Hematopoietic multipotent progenitor cell treated with erythropoietin and hydrocortisone succinate and interleukin-3 and kit ligand, for 15 days (in vitro differentiated cells): ENCODE results near the gene BPTF.
"Not testable (repeated sequence)": the region's sequence is repeated elsewhere in the genome, so short reads cannot be mapped to it uniquely, and the experiment has no call there.

Source experiments
- DNase-seq: peaks from one replicate; pipeline ENCODE4 v3.0.0-alpha.2; 2015; ENCODE audit warnings: low spot score

BPTF gene

GRCh38 chr17:67824735-67825626 lies at the start of gene BPTF:
Gene BPTF, plus strand, starts transcription at chr17:67825503. Its CDS starts 222 bp downstream, at chr17:67825725.
- peak; percentile 95 for DNase-seq

- DNase-seq, result peak; percentile 72
Measured at GRCh38 chr17:67779098-67779672, 46.1 kb upstream of the BPTF start.

GRCh38 chr17:67784364-67785121 lies 40.8 kb upstream of the BPTF start:
- peak; percentile 96 for DNase-seq

- DNase-seq, result no peak
Measured at GRCh38 chr17:67785122-67785477, 40.2 kb upstream of the BPTF start.

GRCh38 chr17:67785504-67785903 lies 39.8 kb upstream of the BPTF start:
- DNase-seq, result no peak

DNA sequence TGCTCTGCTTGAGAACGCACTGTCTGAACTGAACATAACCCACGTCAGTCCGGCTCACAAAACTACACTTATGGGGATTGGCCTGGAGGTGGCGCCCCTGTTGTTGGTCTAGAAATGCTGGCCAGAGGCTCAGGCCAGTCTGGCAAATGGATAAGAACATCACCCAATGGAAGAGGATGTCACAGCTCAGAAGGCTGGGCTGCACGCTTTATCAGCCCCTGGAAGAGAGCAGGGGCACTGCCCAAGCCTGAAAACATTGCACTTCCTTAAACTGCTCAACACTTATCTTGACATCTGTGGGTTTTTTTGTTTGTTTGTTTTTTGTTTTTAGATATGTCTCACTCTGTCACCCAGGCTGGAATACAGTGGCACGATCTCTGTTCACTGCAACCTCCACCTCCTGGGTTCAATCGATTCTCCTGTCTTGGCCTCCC lies 24.8 kb upstream of the BPTF start:
- peak; percentile 89 for DNase-seq

DNA sequence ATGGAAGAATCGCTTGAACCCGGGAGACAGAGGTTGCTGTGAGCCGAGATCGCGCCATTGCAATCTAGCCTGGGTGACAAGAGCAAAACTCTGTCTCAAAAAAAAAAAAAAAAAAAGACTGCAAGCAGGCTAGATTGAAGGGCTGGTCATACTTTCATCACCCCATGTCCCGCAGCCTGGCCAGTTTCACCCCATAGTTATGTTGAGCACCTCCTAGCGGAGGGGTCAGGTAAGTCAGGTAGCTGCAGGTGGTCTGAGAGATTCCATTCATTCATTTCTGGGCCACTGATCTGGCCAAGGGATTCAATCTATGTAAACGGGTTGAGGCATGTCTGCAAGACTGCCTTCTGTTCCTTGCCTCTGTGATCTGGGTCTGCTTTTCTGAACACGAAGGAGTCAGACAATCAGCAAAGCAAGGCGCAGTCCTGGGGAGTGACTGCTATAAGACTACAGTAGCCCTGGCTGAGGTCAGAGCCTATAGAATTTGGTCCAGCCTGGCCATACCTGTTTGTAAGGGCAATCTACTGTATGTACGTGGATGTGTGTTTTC lies 23.6 kb upstream of the BPTF start:
- DNase-seq, result peak; percentile 50

- no peak for DNase-seq
Measured at GRCh38 chr17:67810464-67810863, 14.8 kb upstream of the BPTF start.

- DNase-seq, result not testable (repeated sequence)
Measured at GRCh38 chr17:67812380-67812779, 12.9 kb upstream of the BPTF start.

GRCh38 chr17:67813803-67814180 lies 11.5 kb upstream of the BPTF start:
- DNase-seq, result no peak

DNA sequence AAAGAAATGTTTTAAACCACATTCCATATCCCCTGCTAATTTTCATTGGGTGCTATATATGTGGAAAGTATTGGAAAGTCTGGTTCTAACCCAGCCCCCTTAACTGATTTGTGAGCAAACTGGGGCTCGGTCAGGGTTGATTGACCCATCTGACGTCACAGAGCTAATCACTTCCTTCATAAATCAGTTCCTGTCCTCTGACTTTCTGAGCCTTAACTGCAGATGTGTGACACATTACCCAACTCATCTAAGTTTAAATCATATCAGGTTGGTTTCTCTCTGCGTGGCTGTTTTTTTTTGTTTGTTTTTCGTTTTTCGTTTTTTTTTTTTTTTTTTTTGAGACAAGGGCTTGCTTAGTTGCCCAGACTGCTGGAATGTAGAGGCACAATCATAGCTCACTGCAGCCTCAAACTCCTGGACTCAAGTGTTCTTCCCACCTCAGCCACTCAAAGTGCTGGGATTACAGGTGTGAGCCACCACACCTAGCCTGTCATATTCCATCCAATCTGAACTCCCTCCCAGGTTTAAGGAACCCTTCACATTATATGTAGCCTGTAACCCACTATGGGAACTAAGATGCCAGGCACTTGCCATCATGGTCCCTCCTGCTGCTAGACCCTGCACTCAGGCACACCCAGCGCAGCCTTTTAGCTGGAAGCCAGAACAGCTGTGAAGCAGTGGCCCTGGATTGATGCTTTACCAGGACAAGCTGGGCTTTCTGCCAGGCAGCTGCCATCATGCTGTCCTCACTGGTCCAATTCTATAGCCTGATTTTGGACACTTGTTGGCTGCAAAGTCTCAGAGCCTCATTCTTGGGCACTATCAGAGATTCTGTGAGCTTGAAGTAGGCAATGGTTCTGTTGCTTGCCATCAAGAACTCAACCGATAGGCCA lies 6.9 kb upstream of the BPTF start:
- no peak for DNase-seq

DNA sequence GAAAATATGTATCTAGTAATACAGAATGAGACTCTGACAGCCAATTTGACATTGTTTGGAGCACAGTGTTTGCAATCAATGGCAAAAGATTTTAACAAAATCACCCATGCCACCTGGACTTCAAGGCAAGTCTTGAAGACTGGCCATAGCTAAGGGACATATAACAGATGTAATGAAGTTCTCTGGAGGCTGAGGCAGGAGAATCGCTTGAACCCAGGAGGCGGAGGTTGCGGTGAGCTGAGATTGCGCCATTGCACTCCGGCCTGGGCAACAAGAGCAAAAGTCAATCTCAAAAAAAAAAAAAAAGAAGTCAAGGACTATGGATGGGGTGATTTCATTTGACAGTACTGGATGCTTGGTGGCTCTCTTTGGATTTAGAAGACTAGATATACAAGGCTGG lies 5.6 kb upstream of the BPTF start:
- DNase-seq, result no peak

- DNase-seq, result no peak
Measured at GRCh38 chr17:67821871-67822367, 3.4 kb upstream of the BPTF start.

DNA sequence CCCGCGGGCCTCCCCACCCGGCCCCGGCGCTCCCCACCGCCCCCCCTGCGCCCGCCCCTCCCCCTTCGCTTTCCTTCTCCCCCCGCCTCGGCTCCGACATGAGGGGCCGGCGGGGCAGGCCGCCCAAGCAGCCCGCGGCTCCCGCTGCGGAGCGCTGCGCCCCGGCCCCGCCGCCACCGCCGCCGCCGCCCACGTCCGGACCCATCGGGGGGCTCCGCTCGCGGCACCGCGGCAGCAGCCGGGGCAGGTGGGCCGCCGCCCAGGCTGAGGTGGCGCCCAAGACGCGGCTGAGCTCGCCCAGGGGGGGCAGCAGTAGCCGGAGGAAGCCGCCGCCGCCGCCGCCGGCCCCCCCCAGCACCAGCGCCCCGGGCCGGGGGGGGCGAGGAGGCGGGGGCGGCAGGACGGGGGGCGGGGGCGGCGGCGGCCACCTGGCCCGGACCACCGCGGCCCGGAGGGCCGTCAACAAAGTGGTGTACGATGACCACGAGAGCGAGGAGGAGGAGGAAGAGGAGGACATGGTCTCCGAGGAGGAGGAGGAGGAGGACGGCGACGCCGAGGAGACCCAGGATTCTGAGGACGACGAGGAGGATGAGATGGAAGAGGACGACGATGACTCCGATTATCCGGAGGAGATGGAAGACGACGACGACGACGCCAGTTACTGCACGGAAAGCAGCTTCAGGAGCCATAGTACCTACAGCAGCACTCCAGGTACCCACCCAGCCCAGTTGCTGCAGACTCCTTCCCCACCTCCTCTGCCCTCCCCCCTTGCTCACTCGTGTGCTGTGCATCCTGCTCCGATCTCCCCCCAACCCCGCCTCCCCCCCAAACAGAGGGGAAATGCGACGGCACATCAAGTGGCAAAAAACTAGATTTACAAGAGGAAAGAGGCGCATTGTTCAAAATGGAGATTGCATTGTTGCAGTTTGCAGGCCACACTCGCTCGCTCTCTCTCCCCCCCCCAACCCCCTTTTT lies 611 bp downstream of the BPTF start:
- peak; percentile 42 for DNase-seq

GRCh38 chr17:67829331-67829730 lies 4.0 kb downstream of the BPTF start:
- no peak for DNase-seq

DNA sequence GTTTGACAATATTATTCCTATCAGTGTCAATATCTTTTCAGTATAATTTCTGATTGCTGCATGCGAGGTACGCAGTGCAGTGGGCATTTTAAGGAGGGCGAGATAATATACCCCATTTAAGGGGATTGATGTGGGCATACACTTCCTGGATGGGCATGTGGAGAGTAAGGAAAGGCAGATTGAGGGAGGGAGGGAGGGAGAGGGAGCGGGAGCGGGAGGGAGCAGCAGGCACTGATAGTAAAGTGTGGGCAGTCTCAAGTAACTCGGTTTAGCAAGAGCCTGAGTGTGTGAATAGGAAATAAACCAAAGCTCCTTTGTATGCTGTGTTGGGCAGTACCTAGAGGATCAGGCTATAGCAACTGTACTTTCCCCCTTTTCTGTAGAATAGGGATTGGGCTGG lies 5.1 kb downstream of the BPTF start:
- no peak for DNase-seq

GRCh38 chr17:67831268-67831667 lies 6.0 kb downstream of the BPTF start:
- no peak for DNase-seq

DNA sequence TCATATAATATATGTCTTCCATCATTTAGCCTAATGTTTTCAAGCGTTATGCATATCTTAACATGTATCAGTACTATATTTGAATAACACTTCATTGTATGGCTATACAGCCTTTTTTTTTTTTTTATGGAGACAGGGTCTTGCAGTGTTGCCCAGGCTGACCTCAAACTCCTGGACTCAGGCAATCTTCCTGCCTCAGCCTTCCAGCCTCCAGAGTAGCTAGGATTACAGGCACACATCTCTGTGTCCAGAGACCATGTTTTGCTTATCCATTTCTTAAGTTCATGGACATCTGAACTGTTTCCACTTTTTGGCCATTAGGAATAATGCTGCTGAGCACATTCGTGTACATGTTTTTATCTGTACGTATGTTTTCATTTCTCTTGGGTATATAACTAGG lies 7.8 kb downstream of the BPTF start:
- no peak for DNase-seq

DNA sequence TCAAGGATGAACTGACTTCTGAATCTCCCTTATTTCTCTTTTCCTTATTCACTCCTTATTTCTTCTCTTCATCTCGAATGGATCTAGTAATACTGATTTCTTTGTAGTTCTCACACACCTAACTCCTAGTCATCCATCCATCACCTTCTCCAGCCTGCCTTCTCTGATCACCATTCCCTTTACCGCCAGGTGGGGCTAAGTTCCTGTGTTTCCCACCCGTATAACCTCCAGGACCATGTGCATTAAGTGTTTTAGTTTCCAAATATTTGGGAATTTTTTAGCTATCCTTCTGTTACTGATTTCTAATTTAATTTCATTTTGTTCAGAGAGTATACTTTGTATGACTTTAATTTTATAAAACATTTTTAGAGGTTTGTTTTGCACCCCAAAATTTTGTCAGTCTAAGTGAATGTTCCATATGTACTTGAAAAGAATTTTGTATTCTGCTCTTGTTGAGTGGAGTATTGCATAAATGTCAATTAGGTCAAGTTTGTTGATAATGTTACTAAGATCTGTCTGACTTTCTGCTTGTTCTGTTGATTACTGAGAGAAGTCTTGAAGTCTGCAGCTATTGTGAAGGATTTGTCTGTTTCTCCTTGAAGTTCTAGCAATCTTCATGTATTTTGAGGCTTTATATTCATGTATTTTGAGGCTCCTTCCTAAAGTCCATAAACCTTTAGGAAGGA lies 8.8 kb downstream of the BPTF start:
- peak; percentile 39 for DNase-seq

DNA sequence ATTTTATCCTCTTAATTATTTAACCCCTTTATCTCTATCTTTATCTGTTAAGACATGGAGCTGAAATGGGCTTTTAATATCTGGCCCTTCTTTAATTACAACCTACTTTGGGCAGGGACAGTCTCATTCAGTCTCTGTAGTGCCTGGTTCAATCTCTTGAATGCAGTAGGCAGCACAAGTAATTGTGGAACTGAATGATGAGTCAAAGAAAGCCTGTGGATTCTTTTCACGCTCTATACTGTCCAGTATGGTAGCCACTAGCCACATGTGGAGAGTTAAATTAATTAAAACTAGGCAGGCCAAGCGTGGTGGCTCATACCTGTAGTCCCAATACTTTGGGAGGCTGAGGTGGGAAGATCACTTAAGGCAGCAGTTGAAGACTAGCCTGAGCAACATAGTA lies 9.3 kb downstream of the BPTF start:
- no peak for DNase-seq
